A549 (cell line): ENCODE results near the gene ANXA2. TPM values are rescaled to one million over a fixed set of nuclear protein-coding genes. Genes with fewer than 3 reads are reported as not detected.

Source experiments
- ATAC-seq, 2 experiments: fragments of 200-7000 bp in 1 of 2; fragments of >200 bp in 1 of 2; cut with Nextera tagmentation in 1 of 2; cut with Tn5 transposase in 1 of 2; 3 replicates each; pipeline versions ENCODE4 v1.8.0 to v1.9.1; 2018 to 2020; ENCODE audit warnings: mild to moderate bottlenecking in 1 of 2, moderate library complexity in 1 of 2
- CTCF ChIA-PET: fragments of 300-600 bp; sonication (Branson Sonifier 250); formaldehyde crosslinking; extraction: SDS; loops from one replicate; lab custom pipeline; 2021; ENCODE audit warnings: antibody characterized with exemption, inconsistent platforms; lab: Yijun Ruan, JAX
- POLR2A ChIA-PET: fragments of 350-600 bp; formaldehyde crosslinking; extraction: SDS; loops from one replicate; lab custom pipeline; 2021; ENCODE audit warnings: antibody characterized with exemption, inconsistent platforms; lab: Yijun Ruan, JAX
- DNase-seq, 2 experiments: peaks; one replicate each; pipeline versions ENCODE4 v3.0.0 to v3.0.0-alpha.2; 2011 to 2016; ENCODE audit warnings: low read depth in 1 of 2, low spot score in 1 of 2
- FAIRE-seq: peaks from 2 replicates; lab custom pipeline; 2011; peaks lifted over from hg19 to GRCh38; lab: Jason Lieb, UNC
- H3K27ac ChIP-seq, 2 experiments: fragments of >200 bp; sonication (Bioruptor Twin); formaldehyde crosslinking; 3 replicates each; pipeline ENCODE4 v1.5.1; 2016 to 2017
- H3K4me1 ChIP-seq: fragments of >200 bp; sonication (Bioruptor Twin); formaldehyde crosslinking; 3 replicates; pipeline ENCODE4 v1.6.1; 2016
- H3K4me2 ChIP-seq: fragments of >200 bp; sonication (Bioruptor Twin); formaldehyde crosslinking; 3 replicates; pipeline ENCODE4 v1.6.1; 2016
- H3K4me3 ChIP-seq: fragments of >200 bp; sonication (Bioruptor Twin); formaldehyde crosslinking; 3 replicates; pipeline ENCODE4 v1.5.1; 2016
- H3K9me3 ChIP-seq: fragments of >200 bp; sonication (Bioruptor Twin); formaldehyde crosslinking; 3 replicates; pipeline ENCODE4 v1.6.1; 2016
- EHF ChIP-seq: fragments of 250-450 bp; sonication (Bioruptor Pico); IDR thresholded peaks from 2 replicates; pipeline ENCODE4 v1.5.0; 2020; ENCODE audit warnings: mild to moderate bottlenecking
- FOSB ChIP-seq: fragments of 250-450 bp; sonication (Bioruptor Pico); IDR thresholded peaks from 2 replicates; pipeline ENCODE4 v1.5.0; 2020; ENCODE audit warnings: mild to moderate bottlenecking, moderate library complexity
- FOSL2 ChIP-seq, 2 experiments: fragments of 450-650 bp in 1 of 2; fragments of >200 bp in 1 of 2; sonication (Bioruptor Twin) in 1 of 2; formaldehyde crosslinking; IDR thresholded peaks; 2 replicates each; pipeline versions ENCODE4 v1.5.0 to v1.6.1; 2016 to 2020; ENCODE audit warnings: mild to moderate bottlenecking in 1 of 2, moderate library complexity in 1 of 2
- HOXA7 ChIP-seq: fragments of 250-450 bp; sonication (Bioruptor Pico); IDR thresholded peaks from 2 replicates; pipeline ENCODE4 v1.5.0; 2020; ENCODE audit warnings: mild to moderate bottlenecking, moderate library complexity
- JUN ChIP-seq, 2 experiments: fragments of >200 bp; sonication (Bioruptor Twin); formaldehyde crosslinking; IDR thresholded peaks; 2 replicates in 1 of 2; 3 replicates in 1 of 2; pipeline ENCODE4 v1.6.1; 2016 to 2017
- JUNB ChIP-seq: fragments of >200 bp; sonication (Bioruptor Twin); formaldehyde crosslinking; IDR thresholded peaks from 2 replicates; pipeline ENCODE4 v1.6.1; 2016
- MAZ ChIP-seq: fragments of 150-350 bp; IDR thresholded peaks from 2 replicates; pipeline ENCODE4 v1.6.1; 2014; ENCODE audit warnings: antibody characterized with exemption, low read depth, low read length, borderline replicate concordance
- NFE2L2 ChIP-seq: fragments of 150-350 bp; conservative IDR thresholded peaks from 2 replicates; pipeline ENCODE4 v1.6.1; 2014; ENCODE audit warnings: low read length
- NR3C1 ChIP-seq: fragments of >200 bp; sonication (Bioruptor Twin); formaldehyde crosslinking; IDR thresholded peaks from 3 replicates; pipeline ENCODE4 v1.6.1; 2017
- POLR2A ChIP-seq: IDR thresholded peaks from 2 replicates; pipeline ENCODE4 v1.6.1; 2012; ENCODE audit warnings: mild to moderate bottlenecking, low read length
- POLR2AphosphoS2 ChIP-seq: conservative IDR thresholded peaks from 2 replicates; pipeline ENCODE4 v1.6.1; 2012; ENCODE audit warnings: low read length, improper control_type of control experiment, inconsistent platforms
- RARB ChIP-seq: fragments of 250-450 bp; sonication (Bioruptor Pico); IDR thresholded peaks from 2 replicates; pipeline ENCODE4 v1.8.0; 2021; ENCODE audit warnings: mild to moderate bottlenecking, moderate library complexity
- RFX5 ChIP-seq: fragments of 450-650 bp; IDR thresholded peaks from 2 replicates; pipeline ENCODE4 v1.7.1; 2014; ENCODE audit warnings: antibody characterized with exemption, mild to moderate bottlenecking, moderate library complexity
- SMC3 ChIP-seq: fragments of >200 bp; sonication (Bioruptor Twin); formaldehyde crosslinking; IDR thresholded peaks from 3 replicates; pipeline ENCODE4 v1.6.1; 2018; ENCODE audit warnings: inconsistent platforms
- ZFP36 ChIP-seq: fragments of 450-650 bp; IDR thresholded peaks from 2 replicates; pipeline ENCODE4 v1.6.1; 2014; ENCODE audit warnings: borderline replicate concordance; ENCODE audit not compliant: partially characterized antibody
- WGBS: methylation state at CpG from one replicate; pipeline ENCODE4 v1.1.6; 2017; ENCODE audit errors: missing lambda C conversion rate; 5-methylcytosine and 5-hydroxymethylcytosine counted together
- polyA plus RNA-seq, 4 experiments: library from polyadenylated mRNA; depleted of rRNA in 3 of 4; stranded (reverse); fragments of >200 nt; fragmentation: RNase III in 1 of 4; extraction: RNeasy Plus Mini Kit Qiagen cat#74134 plus additional on column Dnase treatment in 1 of 4; gene quantifications; 2 replicates in 3 of 4; 3 replicates in 1 of 4; pipeline ENCODE4 v1.2.3, GENCODE V29; 2011 to 2017
- TF ChIP-seq, protein P1 (sequence below): fragments of 150-350 bp; IDR thresholded peaks from 2 replicates; pipeline ENCODE4 v1.6.1; 2014; ENCODE audit warnings: low read depth, mild to moderate bottlenecking, low read length
- TF ChIP-seq, protein P2 (sequence below): fragments of >200 bp; sonication (Bioruptor Twin); formaldehyde crosslinking; IDR thresholded peaks from 3 replicates; pipeline ENCODE4 v1.6.1; 2016
- TF ChIP-seq, protein P3 (sequence below): IDR thresholded peaks from 2 replicates; pipeline ENCODE4 v1.6.1; 2012

ANXA2 gene
- polyA plus RNA-seq, 2 of the 4 experiments (the other 2 are of a cell fraction) = 4,707 to 5,746 TPM

DNA sequence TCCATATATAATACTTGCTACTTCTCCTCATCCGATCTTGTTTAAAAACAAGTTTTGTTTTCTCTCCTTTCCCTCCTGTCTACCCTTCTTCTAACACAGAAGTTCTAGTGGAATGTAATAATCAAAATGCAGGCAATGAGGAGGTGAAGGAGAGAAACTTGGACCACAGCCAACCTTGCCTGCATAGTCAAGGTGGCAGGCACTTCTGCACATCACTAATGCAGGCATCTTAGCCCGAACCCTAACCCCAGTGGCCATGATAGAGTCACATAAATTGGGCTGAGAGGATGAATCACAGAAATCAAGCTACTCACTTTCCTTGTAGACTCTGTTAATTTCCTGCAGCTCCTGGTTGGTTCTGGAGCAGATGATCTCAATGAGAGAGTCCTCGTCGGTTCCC, 41.0 kb downstream of the ANXA2 start:
- H3K9me3 ChIP-seq = no peaks in the 10 kb centered on the region
- CTCF ChIA-PET = interaction anchor here (1.8 to 12.0 kb wide), 4 partner anchors 14 to 164 kb away, joined by 4 to 174 read pairs (median 76); no protein-coding TSS in a partner anchor
- 86% methylated on average over 4 of the region's 4 CpGs for WGBS
- H3K4me1 ChIP-seq = peaks cover 100% of the 10 kb centered on the region
- ATAC-seq (no peak), DNase-seq (no peak), FAIRE-seq (peak; percentile 78)
- POLR2A ChIA-PET = no interaction called here
- TF ChIP-seq FOSL2 (IDR thresholded peaks at IDR 0.05) (no peak), FOSL2 (CRISPR knock-in tag; IDR thresholded peaks at IDR 0.05) (no peak), POLR2AphosphoS2 (peak; percentile 79), JUN (IDR thresholded peaks at IDR 0.05) (0 out of 5 replicates have a peak, but pooled peaks of 1 of the 2 experiments have one; percentile 25)
- H3K4me2 ChIP-seq = no peak overlapping the region
- H3K27ac ChIP-seq = peak overlapping the region in 1 of 2 experiments; percentile 32; a peak in 2 of 6 replicates
- H3K4me3 ChIP-seq = no peak overlapping the region

DNA sequence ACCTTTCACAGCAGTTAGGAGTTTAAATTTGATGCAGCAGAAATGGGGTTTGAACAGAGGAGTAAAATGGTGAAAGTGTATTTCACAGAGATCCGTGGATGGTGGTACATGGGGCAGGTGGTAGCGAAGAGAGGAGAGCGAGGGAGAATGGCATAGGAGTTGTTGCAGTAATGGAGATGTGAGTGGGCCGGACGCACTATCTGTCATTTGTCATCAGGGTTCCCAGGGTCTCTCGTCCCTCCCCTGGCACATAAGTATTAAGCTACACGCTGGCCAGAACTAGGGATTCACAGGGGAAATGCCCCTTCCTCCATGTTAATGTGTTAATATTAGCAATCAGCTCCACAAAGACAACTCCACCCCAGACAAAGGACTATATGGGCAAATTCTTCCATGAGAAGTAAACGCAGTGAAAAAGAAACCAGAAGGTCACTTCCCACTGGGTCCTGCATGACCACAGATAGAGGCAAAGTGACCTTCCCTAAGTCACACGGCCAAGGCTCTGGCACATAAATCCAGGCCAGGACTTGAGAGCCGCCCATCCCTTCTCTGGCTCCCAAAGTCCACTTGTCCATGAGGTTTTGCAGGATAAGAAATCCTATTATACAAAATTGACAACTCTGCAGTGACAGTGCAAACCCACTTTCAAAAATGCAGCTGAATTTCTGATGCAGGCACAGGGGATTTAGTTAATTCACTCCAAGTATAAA, 42.5 kb downstream of the ANXA2 start:
- ChIA-PET CTCF (interaction anchor here (0.9 to 12.0 kb wide), 9 partner anchors 8 to 165 kb away, joined by 3 to 174 read pairs (median 4); no protein-coding TSS in a partner anchor), POLR2A (interaction anchor here (0.9 to 1.1 kb wide), 2 partner anchors 19 to 38 kb away, joined by 3 read pairs; no protein-coding TSS in a partner anchor)
- WGBS = 88% methylated on average over 10 of the region's 10 CpGs
- H3K4me2 ChIP-seq = no peak overlapping the region
- TF ChIP-seq, protein P1, sequence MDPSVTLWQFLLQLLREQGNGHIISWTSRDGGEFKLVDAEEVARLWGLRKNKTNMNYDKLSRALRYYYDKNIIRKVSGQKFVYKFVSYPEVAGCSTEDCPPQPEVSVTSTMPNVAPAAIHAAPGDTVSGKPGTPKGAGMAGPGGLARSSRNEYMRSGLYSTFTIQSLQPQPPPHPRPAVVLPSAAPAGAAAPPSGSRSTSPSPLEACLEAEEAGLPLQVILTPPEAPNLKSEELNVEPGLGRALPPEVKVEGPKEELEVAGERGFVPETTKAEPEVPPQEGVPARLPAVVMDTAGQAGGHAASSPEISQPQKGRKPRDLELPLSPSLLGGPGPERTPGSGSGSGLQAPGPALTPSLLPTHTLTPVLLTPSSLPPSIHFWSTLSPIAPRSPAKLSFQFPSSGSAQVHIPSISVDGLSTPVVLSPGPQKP = no peak
- TF ChIP-seq POLR2AphosphoS2 (peak; percentile 53; the same call in 1 of the 2 replicates), NFE2L2 (no peak), HOXA7 (peak; percentile 76; the same call in 1 of the 2 replicates), ZFP36 (no peak), EHF (CRISPR knock-in tag) (no peak), RFX5 (no peak), RARB (CRISPR knock-in tag) (no peak), MAZ (no peak), POLR2A (no peak), SMC3 (no peak), JUNB (no peak), JUN (IDR thresholded peaks at IDR 0.05) (peak in 1 of 2 experiments; percentile 36; a peak in 3 of 5 replicates), NR3C1 (no peak), FOSB (CRISPR knock-in tag) (0 out of 2 replicates have a peak, but pooled peaks have one; percentile 63)
- TF ChIP-seq, protein P2, sequence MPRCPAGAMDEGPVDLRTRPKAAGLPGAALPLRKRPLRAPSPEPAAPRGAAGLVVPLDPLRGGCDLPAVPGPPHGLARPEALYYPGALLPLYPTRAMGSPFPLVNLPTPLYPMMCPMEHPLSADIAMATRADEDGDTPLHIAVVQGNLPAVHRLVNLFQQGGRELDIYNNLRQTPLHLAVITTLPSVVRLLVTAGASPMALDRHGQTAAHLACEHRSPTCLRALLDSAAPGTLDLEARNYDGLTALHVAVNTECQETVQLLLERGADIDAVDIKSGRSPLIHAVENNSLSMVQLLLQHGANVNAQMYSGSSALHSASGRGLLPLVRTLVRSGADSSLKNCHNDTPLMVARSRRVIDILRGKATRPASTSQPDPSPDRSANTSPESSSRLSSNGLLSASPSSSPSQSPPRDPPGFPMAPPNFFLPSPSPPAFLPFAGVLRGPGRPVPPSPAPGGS = 0 out of 3 replicates have a peak, but pooled peaks have one; percentile 14
- TF ChIP-seq, protein P3, sequence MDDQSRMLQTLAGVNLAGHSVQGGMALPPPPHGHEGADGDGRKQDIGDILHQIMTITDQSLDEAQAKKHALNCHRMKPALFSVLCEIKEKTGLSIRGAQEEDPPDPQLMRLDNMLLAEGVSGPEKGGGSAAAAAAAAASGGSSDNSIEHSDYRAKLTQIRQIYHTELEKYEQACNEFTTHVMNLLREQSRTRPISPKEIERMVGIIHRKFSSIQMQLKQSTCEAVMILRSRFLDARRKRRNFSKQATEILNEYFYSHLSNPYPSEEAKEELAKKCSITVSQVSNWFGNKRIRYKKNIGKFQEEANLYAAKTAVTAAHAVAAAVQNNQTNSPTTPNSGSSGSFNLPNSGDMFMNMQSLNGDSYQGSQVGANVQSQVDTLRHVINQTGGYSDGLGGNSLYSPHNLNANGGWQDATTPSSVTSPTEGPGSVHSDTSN = no peak
- ATAC-seq = no peak
- H3K4me3 ChIP-seq = no peak overlapping the region
- H3K4me1 ChIP-seq = peaks cover 100% of the 10 kb centered on the region
- H3K27ac ChIP-seq = peak overlapping the region in 1 of 2 experiments; percentile 43; a peak in 3 of 6 replicates
- H3K9me3 ChIP-seq = no peaks in the 10 kb centered on the region
- no peak for DNase-seq
- no peak for FAIRE-seq
